Endometrial microvascular endothelial cells (primary cell): ENCODE measurements around the gene MARCHF10. TPM values are rescaled to one million over a fixed set of nuclear protein-coding genes. Genes with fewer than 3 reads are reported as not detected.
"Not testable (repeated sequence)": the region's sequence is repeated elsewhere in the genome, so short reads cannot be mapped to it uniquely, and the experiment has no call there.

ENCODE experiments used
- in situ Hi-C: cut with HindIII; loops from 2 replicates; pipeline ENCODE4 v1.10.0; 2017; ENCODE audit warnings: low sequenced_read_pairs, low pct_unique_long_range_greater_than_20kb; ENCODE audit errors: inconsistent ontology term
- total RNA-seq: library from RNA; depleted of rRNA; stranded (reverse); fragments of >200 nt; gene quantifications from one replicate; pipeline ENCODE4 v1.2.3, GENCODE V29; 2015; ENCODE audit errors: inconsistent ontology term

MARCHF10 gene
- total RNA-seq, 1 donor from 2014 or later: not detected

GRCh38 chr17:62692159-62692651, 115.9 kb downstream of the MARCHF10 start:
- in situ Hi-C loops: no loop called here

- in situ Hi-C loops: not testable (repeated sequence)
Measured at GRCh38 chr17:62691589-62691915, 116.6 kb downstream of the MARCHF10 start.

DNA sequence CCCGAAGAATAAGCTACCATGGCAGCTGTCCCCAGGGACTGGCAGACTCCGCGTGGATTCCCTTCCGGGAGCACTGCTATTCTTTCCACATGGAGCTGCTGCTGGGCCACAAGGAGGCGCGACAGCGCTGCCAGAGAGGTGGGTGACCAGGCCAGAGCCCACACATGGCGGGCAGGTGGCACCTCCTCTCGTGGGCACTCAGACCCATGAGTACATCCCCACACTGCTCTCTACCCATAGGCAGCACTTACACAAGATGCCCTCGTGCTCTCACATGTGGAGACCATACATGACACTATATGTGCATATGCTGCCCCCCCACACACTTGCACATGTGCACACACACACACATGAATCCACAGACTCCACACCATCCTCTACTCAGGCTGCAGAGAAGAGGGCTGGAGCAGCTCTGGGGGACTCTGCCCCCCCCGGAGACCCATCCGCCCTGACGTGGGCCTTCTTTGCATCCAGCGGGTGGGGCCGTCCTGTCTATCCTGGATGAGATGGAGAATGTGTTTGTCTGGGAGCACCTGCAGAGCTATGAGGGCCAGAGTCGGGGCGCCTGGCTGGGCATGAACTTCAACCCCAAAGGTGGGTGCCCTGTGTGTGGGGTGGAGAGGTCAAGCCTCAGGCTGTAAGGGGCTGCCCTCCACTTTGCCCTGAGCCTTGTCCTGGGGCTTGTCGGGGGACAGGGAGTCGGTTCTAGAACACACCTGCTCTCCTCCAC, 117.8 kb downstream of the MARCHF10 start:
- in situ Hi-C loops: no loop called here

DNA sequence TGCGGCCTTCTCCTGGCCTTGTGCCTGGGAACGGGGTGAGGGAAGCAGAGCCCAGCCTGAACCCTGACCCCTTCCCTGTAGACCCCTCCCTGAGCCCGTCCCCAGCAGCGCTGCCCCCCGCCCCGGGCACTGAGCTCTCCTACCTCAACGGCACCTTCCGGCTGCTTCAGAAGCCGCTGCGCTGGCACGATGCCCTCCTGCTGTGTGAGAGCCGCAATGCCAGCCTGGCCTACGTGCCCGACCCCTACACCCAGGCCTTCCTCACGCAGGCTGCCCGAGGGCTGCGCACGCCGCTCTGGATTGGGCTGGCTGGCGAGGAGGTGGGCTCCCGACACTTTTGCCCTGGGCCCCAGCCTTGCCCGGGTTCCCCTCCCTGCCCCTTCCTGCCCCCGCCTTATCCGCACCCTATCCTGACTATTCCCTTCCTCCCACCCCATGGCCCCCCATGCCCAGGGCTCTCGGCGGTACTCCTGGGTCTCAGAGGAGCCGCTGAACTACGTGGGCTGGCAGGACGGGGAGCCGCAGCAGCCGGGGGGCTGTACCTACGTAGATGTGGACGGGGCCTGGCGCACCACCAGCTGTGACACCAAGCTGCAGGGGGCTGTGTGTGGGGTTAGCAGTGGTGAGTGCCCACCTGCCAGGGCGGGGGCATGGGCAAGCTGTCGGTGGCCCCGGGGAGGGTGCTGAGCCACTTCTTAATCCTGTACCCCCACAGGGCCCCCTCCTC, 118.5 kb downstream of the MARCHF10 start:
- in situ Hi-C loops: no loop called here

DNA sequence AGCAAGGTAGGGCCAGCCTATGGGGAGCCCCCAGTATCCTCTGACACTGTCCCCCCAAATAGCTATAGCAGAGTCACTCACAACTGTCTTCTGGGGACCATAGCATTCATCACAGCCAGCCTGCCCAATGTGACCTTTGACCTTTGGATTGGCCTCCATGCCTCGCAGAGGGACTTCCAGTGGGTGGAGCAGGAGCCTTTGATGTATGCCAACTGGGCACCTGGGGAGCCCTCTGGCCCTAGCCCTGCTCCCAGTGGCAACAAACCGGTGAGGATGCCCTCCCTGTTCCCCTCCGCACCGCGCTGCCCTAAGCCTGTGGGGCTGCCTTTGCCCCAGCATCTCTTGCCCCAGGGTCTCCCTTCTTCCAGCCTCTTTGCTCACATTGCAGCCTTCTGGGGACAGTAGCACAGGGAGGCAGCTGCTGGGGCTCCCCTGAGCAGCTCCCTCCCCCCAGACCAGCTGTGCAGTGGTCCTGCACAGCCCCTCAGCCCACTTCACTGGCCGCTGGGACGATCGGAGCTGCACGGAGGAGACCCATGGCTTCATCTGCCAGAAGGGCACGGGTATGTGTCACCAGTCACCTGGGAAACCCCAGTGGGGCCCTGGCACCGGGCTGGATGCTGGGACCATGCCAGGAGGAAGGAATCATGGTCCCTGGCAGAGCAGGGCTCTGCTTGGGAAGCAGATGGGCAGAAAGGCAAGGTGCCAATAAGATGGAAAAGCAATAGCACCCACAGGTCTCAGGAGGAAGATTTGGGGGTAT, 119.5 kb downstream of the MARCHF10 start:
- in situ Hi-C loops: no loop called here

DNA sequence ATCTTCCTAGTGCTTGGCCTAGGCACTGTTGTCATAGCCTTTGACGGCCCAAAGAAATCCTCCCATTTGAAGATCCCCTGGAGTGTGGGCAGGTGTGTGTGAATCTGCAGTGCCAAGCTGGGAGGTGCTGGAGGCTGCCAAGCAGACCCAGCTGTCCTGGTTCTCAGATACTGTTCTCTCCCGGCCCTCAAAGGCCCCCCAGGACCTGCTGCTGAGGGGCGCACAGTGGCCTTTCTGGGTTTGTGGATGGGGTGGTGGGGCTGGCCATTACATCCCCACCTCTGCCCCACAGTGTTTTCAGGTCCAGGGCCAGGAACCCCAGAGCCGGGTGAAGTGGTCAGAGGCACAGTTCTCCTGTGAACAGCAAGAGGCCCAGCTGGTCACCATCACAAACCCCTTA, 120.1 kb downstream of the MARCHF10 start:
- in situ Hi-C loops: no loop called here

GRCh38 chr17:62684179-62684578, 123.9 kb downstream of the MARCHF10 start:
- in situ Hi-C loops: no loop called here

DNA sequence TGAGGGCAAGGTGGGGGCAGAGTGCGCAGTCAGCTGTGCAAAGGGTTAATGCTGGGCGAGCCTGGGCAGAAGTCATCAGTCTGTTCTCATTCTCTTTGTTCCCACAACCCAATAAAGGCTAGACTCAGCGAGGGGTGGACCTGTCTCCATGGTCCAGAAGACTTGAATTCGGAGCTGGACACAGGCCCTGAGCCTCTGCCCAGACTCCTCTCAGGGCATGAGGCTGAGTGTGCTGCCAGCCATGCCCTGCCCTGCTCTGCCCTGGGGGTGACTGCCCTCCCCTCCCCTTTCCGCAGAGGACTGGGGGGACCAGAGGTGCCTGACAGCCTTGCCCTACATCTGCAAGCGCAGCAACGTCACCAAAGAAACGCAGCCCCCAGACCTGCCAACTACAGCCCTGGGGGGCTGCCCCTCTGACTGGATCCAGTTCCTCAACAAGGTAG, 126.2 kb downstream of the MARCHF10 start:
- in situ Hi-C loops: no loop called here

GRCh38 chr17:62681061-62681938, 126.8 kb downstream of the MARCHF10 start:
- in situ Hi-C loops: no loop called here

DNA sequence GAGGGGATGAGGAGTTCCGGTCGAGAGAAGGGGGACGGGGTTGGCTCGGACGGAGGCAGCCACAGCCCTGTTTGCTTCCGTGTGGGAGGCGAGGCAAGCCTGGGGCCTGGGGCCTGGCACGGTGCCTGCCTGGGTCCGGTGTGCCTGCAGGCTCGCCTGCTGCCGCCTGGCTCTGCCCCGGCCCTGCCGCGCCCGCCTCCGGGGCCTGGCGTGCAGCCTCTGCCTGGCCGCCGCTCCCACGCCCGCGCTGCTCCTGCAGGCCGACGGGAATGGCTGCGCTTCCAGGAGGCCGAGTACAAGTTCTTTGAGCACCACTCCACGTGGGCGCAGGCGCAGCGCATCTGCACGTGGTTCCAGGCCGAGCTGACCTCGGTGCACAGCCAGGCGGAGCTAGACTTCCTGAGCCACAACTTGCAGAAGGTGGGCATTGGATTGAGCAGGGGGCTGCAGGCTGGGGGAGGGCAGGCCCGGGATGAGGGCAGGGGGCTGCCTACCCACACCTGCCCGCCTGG, 127.5 kb downstream of the MARCHF10 start:
- in situ Hi-C loops: no loop called here

DNA sequence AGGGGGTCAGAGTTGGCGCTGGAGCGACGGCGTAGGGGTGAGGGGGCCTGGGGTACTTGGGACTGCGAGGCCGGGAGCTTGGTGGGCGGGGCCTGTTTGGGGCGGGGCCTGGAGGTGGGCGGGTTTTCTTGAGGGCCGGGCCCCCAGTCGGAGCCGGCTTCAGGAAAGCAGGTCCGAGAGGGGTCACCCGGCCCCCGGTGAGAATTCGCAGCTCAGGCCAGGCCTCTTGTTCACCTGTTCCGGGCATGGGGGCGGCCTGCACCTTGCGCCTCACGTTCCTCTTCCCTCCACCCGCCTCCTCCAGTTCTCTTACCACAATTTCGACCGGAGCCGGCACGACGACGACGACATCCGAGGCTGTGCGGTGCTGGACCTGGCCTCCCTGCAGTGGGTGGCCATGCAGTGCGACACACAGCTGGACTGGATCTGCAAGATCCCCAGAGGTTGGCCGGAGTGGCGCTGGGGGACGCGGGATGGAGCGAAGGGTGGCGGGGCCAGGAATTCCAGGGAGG, 128.2 kb downstream of the MARCHF10 start:
- in situ Hi-C loops: no loop called here

DNA sequence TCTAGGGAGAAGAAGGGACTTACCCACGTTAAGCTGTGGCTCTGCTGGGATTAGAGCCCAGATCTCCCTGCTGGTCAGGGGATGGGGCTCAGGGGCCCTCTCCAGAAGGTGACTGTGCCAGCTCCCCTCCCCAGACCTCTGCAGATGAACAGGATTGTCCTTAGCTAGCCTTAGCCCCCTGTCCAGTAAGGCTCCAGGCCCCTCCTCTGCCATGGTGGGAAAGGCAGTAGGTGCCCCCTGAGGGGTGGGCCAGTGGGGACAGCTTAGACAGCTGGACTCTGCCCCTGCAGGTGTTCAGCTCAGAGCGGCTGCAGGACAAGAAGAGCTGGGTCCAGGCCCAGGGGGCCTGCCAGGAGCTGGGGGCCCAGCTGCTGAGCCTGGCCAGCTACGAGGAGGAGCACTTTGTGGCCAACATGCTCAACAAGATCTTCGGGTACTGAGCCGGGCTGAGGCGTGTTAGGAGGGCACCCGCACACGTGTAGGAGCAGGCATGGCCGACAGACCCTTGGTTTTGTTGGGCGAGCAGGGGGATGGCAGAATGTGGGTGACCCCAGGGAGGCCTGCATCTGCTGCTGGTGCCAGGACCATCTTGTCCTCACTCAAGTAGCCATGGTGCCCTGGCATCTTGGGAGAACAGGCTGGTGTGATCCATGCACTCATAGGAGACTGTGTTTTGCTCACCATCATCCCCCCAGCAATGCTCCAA, 129.7 kb downstream of the MARCHF10 start:
- in situ Hi-C loops: no loop called here

DNA sequence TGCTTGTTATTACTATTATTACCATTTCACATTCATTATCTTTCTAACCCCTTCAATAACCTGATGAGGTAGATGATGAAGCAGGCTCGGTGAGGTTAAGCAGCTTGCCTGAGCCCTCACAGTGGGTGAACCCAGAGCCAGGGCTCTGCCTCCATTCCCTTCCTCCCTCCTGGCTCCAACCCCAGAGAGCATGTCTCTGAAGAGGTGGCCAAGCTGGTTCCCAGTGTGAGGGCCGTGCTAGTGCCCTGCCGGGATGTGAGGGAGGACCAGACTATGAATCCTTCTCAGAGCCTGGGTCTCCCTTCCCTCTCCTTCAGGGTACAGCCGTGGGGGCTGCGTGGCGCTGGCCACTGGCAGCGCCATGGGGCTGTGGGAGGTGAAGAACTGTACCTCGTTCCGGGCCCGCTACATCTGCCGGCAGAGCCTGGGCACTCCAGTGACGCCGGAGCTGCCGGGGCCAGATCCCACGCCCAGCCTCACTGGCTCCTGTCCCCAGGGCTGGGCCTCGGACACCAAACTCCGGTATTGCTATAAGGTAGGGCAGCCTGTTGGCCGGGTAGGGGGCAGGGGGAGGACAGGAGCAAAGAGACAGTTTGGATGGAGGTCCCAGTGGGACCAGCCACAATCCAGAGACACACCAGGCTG, 131.0 kb downstream of the MARCHF10 start:
- in situ Hi-C loops: no loop called here

DNA sequence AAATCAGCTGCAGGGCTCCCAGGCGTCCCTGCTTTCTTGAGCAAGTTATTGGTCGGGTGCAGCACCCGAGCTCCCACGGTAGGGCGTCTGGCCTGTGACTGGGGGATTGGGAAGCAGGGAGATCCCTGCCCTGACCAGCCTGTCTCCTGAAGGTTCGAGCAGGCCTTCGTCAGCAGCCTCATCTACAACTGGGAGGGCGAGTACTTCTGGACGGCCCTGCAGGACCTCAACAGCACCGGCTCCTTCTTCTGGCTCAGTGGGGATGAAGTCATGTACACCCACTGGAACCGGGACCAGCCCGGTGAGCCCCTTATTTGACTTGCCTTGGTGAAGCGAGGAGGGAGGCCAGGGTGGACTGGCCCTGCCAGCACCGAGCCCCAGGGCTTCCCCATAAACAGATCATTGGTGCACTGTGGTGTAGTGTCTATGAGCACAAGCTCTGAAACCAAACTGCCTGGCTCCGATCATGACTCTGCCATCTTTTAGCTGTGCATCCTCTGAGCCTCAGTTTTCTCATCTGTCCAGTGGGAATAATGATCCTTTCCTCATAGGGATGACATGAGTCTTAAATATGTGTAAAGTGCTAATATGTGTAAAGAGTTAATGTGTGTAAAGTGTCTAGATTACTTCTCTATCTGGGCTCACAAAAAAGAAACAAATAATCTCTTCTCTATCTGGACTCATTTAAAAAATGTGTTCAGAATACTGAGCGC, 131.7 kb downstream of the MARCHF10 start:
- in situ Hi-C loops: no loop called here

GRCh38 chr17:62675701-62676100, 132.4 kb downstream of the MARCHF10 start:
- in situ Hi-C loops: no loop called here

DNA sequence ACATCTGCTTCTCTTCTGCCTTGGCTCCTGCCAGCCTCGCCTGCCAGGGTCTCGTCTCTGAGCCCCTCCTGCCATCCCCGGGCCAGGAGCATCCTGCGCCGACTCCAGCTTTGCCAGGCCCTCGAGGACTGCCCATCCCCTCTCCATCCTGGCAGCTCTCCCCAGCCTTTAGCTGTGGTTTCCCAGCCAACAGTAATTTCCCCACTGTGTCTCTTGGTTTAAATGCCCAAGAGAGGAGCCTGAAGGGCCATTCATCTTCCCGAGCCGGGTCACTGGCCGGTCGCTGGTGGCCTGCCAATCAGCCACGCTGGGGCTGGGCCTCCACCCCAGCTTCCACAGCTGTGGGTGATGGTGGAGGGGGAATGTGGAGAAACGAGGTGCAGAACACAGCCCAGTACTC, 132.9 kb downstream of the MARCHF10 start:
- in situ Hi-C loops: no loop called here

GRCh38 chr17:62674841-62675240, 133.3 kb downstream of the MARCHF10 start:
- in situ Hi-C loops: no loop called here
